Endothelial cell of umbilical vein (primary cell): ENCODE data around the gene RPSA. TPM values are rescaled to one million over a fixed set of nuclear protein-coding genes. Genes with fewer than 3 reads are reported as not detected.

ENCODE experiments used
- BruUV-seq: library from RNA; stranded (reverse); fragments of 400-500 nt; replicated peaks from 2 replicates; lab custom pipeline; 2021; lab: Mats Ljungman, UMichigan
- CTCF ChIA-PET: fragments of 300-600, 350-600 bp; sonication (Branson Sonifier 250); formaldehyde crosslinking; loops from one replicate; lab custom pipeline; 2021; ENCODE audit warnings: antibody characterized with exemption, inconsistent platforms; lab: Charles Lee
- POLR2A ChIA-PET: fragments of 300-600, 350-600 bp; sonication (Branson Sonifier 250); formaldehyde crosslinking; loops from one replicate; lab custom pipeline; 2021; ENCODE audit warnings: antibody characterized with exemption, inconsistent platforms; lab: Charles Lee
- DNase-seq: peaks from one replicate; pipeline ENCODE4 v3.0.0-alpha.2; 2011; ENCODE audit warnings: low read depth, low spot score
- FAIRE-seq: peaks from 2 replicates; lab custom pipeline; 2011; peaks lifted over from hg19 to GRCh38; lab: Jason Lieb, UNC
- H2AFZ ChIP-seq: 2 replicates; pipeline ENCODE4 v1.6.0; 2012; ENCODE audit warnings: low read depth, low read length, control low read depth, inconsistent platforms
- H3K27ac ChIP-seq: 2 replicates; pipeline ENCODE4 v1.5.1; 2011; ENCODE audit warnings: low read depth, mild to moderate bottlenecking, control low read depth, low read length, moderate library complexity; ENCODE audit not compliant: insufficient read depth
- H3K27me3 ChIP-seq, 2 experiments: 2 replicates each; pipeline versions ENCODE4 v1.6.0 to v1.6.1; 2011; ENCODE audit warnings: low read length in 2 of 2, mixed read lengths in 1 of 2; ENCODE audit not compliant: control insufficient read depth in 2 of 2, insufficient read depth in 2 of 2
- H3K36me3 ChIP-seq, 2 experiments: 2 replicates in 1 of 2; 3 replicates in 1 of 2; pipeline ENCODE4 v1.5.1; 2011; ENCODE audit warnings: low read length in 2 of 2, mild to moderate bottlenecking in 1 of 2, moderate library complexity in 1 of 2; ENCODE audit not compliant: control insufficient read depth in 2 of 2, insufficient read depth in 2 of 2; ENCODE audit errors: extremely low read depth in 1 of 2
- H3K4me1 ChIP-seq: 3 replicates; pipeline ENCODE4 v1.5.1; 2011; ENCODE audit warnings: mild to moderate bottlenecking, low read length; ENCODE audit not compliant: control insufficient read depth, insufficient read depth; ENCODE audit errors: extremely low read depth
- H3K4me2 ChIP-seq: 2 replicates; pipeline ENCODE4 v1.6.1; 2011; ENCODE audit warnings: low read length, control low read depth, mixed read lengths; ENCODE audit not compliant: insufficient read depth
- H3K4me3 ChIP-seq, 3 experiments: fragments of 200-600 bp in 1 of 3; sonication (generic), shearing (Covaris generic) in 1 of 3; replicated peaks in 1 of 3; 2 replicates each; pipeline ENCODE4 v1.5.1; 2011 to 2016; ENCODE audit warnings: control low read depth in 3 of 3, low read length in 3 of 3, mild to moderate bottlenecking in 2 of 3, inconsistent platforms in 1 of 3, low read depth in 1 of 3, moderate library complexity in 1 of 3; ENCODE audit not compliant: insufficient read depth in 1 of 3
- H3K79me2 ChIP-seq: 2 replicates; pipeline ENCODE4 v1.6.0; 2012; ENCODE audit warnings: low read length, inconsistent platforms; ENCODE audit not compliant: control insufficient read depth, insufficient read depth
- H3K9ac ChIP-seq: replicated peaks from 2 replicates; pipeline ENCODE3; 2011; ENCODE audit warnings: low read length, control low read depth; ENCODE audit not compliant: insufficient read depth; ENCODE audit errors: extremely low read depth
- H3K9me1 ChIP-seq: replicated peaks from 3 replicates; pipeline ENCODE4 v1.6.0; 2011; ENCODE audit warnings: mild to moderate bottlenecking, low read length; ENCODE audit not compliant: control insufficient read depth, insufficient read depth; ENCODE audit errors: extremely low read depth
- H3K9me3 ChIP-seq: replicated peaks from 2 replicates; pipeline ENCODE4 v1.5.1; 2012; ENCODE audit warnings: low read length, inconsistent platforms; ENCODE audit not compliant: control insufficient read depth, insufficient read depth
- H4K20me1 ChIP-seq: replicated peaks from 2 replicates; pipeline ENCODE3; 2011; ENCODE audit warnings: mild to moderate bottlenecking, low read length; ENCODE audit not compliant: control insufficient read depth, insufficient read depth; ENCODE audit errors: extremely low read depth
- CTCF ChIP-seq, 2 donors: IDR thresholded peaks; 1 replicate in 1 of 2; 2 replicates in 1 of 2; pipeline ENCODE4 v1.5.1; 2011; ENCODE audit warnings: low read length in 2 of 2, mild to moderate bottlenecking in 2 of 2, moderate library complexity in 2 of 2, control low read depth in 1 of 2, inconsistent platforms in 1 of 2, low read depth in 1 of 2; ENCODE audit not compliant: insufficient read depth in 1 of 2; ENCODE audit errors: extremely low read depth in 1 of 2
- EZH2 ChIP-seq: IDR thresholded peaks from 2 replicates; pipeline ENCODE4 v1.6.1; 2012; ENCODE audit warnings: borderline replicate concordance, low read depth, mild to moderate bottlenecking, moderate library complexity, low read length, inconsistent platforms; ENCODE audit not compliant: severe bottlenecking
- GATA2 ChIP-seq: IDR thresholded peaks from 2 replicates; pipeline ENCODE4 v1.7.0; 2011; ENCODE audit warnings: low read depth, mild to moderate bottlenecking, moderate library complexity, mixed read lengths, low read length; ENCODE audit not compliant: insufficient read length, insufficient read depth
- JUN ChIP-seq: IDR thresholded peaks from 2 replicates; pipeline ENCODE4 v1.6.1; 2011; ENCODE audit warnings: borderline replicate concordance, low read depth; ENCODE audit not compliant: insufficient read length, insufficient read depth
- MAX ChIP-seq: IDR thresholded peaks from 2 replicates; pipeline ENCODE4 v1.6.1; 2011; ENCODE audit not compliant: insufficient read depth, insufficient read length
- POLR2A ChIP-seq: IDR thresholded peaks from 2 replicates; pipeline ENCODE4 v1.6.1; 2012; ENCODE audit warnings: low read depth, mild to moderate bottlenecking, control low read depth, low read length
- POLR2AphosphoS5 ChIP-seq: IDR thresholded peaks from 2 replicates; pipeline ENCODE4 v1.6.1; 2012; ENCODE audit warnings: low read depth, mild to moderate bottlenecking, control low read depth, low read length, moderate library complexity; ENCODE audit not compliant: insufficient read depth
- dilution Hi-C: fragments of 300-500 bp; cut with MboI; formaldehyde crosslinking; loops from one replicate; pipeline ENCODE4 v1.15.0; 2019; ENCODE audit warnings: low sequenced_read_pairs; ENCODE audit not compliant: extremely low pct_ligation_motif_present
- intact Hi-C: fragments of 100-400 bp; cut with micrococcal nuclease; formaldehyde crosslinking; loops from one replicate; pipeline ENCODE4 v1.10.0; 2022
- polyA plus RNA-seq, 4 experiments: library from polyadenylated mRNA; depleted of rRNA in 3 of 4; stranded (reverse) in 3 of 4; unstranded in 1 of 4; fragments of >200 nt; gene quantifications; 2 replicates each; pipeline versions ENCODE4 v1.2.1 to v1.2.3, GENCODE V29; 2011 to 2012; ENCODE audit warnings: missing spikeins in 1 of 4
- total RNA-seq: library from RNA; stranded (reverse); gene quantifications from 2 replicates; pipeline ENCODE4 v1.2.3, GENCODE V29; 2021

RPSA gene
- total and polyA plus RNA-seq, 2 donors (not counting 3 experiments of a cell fraction or from before 2014, with no cell fraction given) = 1,357 to 3,687 TPM

GRCh38 chr3:39429466-39429865, 22.9 kb downstream of the RPSA start:
- Histone ChIP-seq H4K20me1 (no peaks in the 10 kb centered on the region), H2AFZ (peak overlapping the region; percentile 97), H3K4me2 (no peak overlapping the region), H3K9me1 (no peaks in the 10 kb centered on the region), H3K79me2 (no peaks in the 10 kb centered on the region), H3K27me3 (no peaks in the 10 kb centered on the region), H3K9ac (no peak overlapping the region), H3K36me3 (no peaks in the 10 kb centered on the region), H3K4me3 (no peak overlapping the region), H3K27ac (no peak overlapping the region), H3K4me1 (peaks cover 17% of the 10 kb centered on the region), H3K9me3 (no peaks in the 10 kb centered on the region)
- intact Hi-C loops (no loop called here), dilution Hi-C loops (no loop called here)
- POLR2A ChIA-PET = interaction anchor here (1.3 kb wide), 1 partner anchor 23 kb away, joined by 4 read pairs; the partner anchor contains the start of gene RPSA
- no peak for FAIRE-seq
- no TSS peak for BruUV-seq
- CTCF ChIA-PET = interaction anchor here (1.1 kb wide), 1 partner anchor 19 kb away, joined by 4 read pairs; no protein-coding TSS in a partner anchor
- TF ChIP-seq GATA2 (no peak), MAX (no peak), POLR2A (no peak), CTCF (IDR thresholded peaks at IDR 0.05; ENCODE audit: extremely low read depth in 1 of 2, insufficient read depth in 1 of 2, low read depth in 1 of 2, low read length in 2 of 2) (no peak), EZH2 (no peak), POLR2AphosphoS5 (no peak), JUN (no peak)
- no peak for DNase-seq
